IMR-90 (cell line): Measurements from ENCODE around the gene ARHGAP19. TPM values are rescaled to one million over a fixed set of nuclear protein-coding genes. Genes with fewer than 3 reads are reported as not detected.

Experiments
- ATAC-seq: fragments of 200-7000 bp; cut with Tn5 transposase; 2 replicates; pipeline ENCODE4 v1.9.1; 2020; ENCODE audit warnings: low read depth, mild to moderate bottlenecking, moderate library complexity
- BruUV-seq: library from RNA; stranded (reverse); fragments of 400-500 nt; replicated peaks from 2 replicates; lab custom pipeline; 2021; lab: Mats Ljungman, UMichigan
- CTCF ChIA-PET: fragments of 300-600 bp; formaldehyde crosslinking; extraction: SDS; loops from one replicate; lab custom pipeline; 2021; ENCODE audit warnings: antibody characterized with exemption; lab: Yijun Ruan, JAX
- POLR2A ChIA-PET: fragments of 300-600 bp; sonication (Branson Sonifier 250); formaldehyde crosslinking; loops from one replicate; lab custom pipeline; 2022; ENCODE audit warnings: antibody characterized with exemption; ENCODE audit not compliant: unreplicated experiment; lab: Charles Lee
- DNase-seq: peaks from one replicate; pipeline ENCODE4 v3.0.0; 2013
- H2AFZ ChIP-seq: replicated peaks from 2 replicates; pipeline ENCODE3; 2013; ENCODE audit warnings: low read length, mild to moderate bottlenecking; ENCODE audit not compliant: poor library complexity
- H2AK5ac ChIP-seq: 2 replicates; pipeline ENCODE4 v1.6.1; 2013; ENCODE audit warnings: low read depth, low read length, inconsistent platforms
- H2AK9ac ChIP-seq: replicated peaks from 2 replicates; pipeline ENCODE3; 2013; ENCODE audit warnings: mild to moderate bottlenecking, low read depth, low read length, moderate library complexity; ENCODE audit not compliant: poor library complexity
- H2BK120ac ChIP-seq: 2 replicates; pipeline ENCODE4 v1.6.1; 2013; ENCODE audit warnings: low read depth, low read length, inconsistent platforms
- H2BK15ac ChIP-seq: 3 replicates; pipeline ENCODE4 v1.6.1; 2013; ENCODE audit warnings: low read depth, low read length, inconsistent platforms
- H2BK20ac ChIP-seq: 2 replicates; pipeline ENCODE4 v1.6.1; 2013; ENCODE audit warnings: low read depth, mild to moderate bottlenecking, inconsistent platforms, low read length, moderate library complexity
- H2BK5ac ChIP-seq: 2 replicates; pipeline ENCODE4 v1.6.1; 2013; ENCODE audit warnings: mild to moderate bottlenecking, low read depth, low read length, inconsistent platforms; ENCODE audit not compliant: poor library complexity, severe bottlenecking
- H3K14ac ChIP-seq: replicated peaks from 2 replicates; pipeline ENCODE4 v1.6.1; 2013; ENCODE audit warnings: low read depth, low read length, inconsistent platforms
- H3K18ac ChIP-seq: 2 replicates; pipeline ENCODE4 v1.6.1; 2013; ENCODE audit warnings: low read depth, low read length, control low read depth
- H3K23ac ChIP-seq: 2 replicates; pipeline ENCODE4 v1.6.1; 2013; ENCODE audit warnings: low read depth, low read length, inconsistent platforms
- H3K27ac ChIP-seq: 2 replicates; pipeline ENCODE4 v1.5.1; 2013; ENCODE audit warnings: mild to moderate bottlenecking, control low read depth, low read length; ENCODE audit not compliant: insufficient read depth
- H3K27me3 ChIP-seq: 2 replicates; pipeline ENCODE4 v1.6.1; 2013; ENCODE audit warnings: low read length; ENCODE audit not compliant: control insufficient read depth, insufficient read depth
- H3K36me3 ChIP-seq: 2 replicates; pipeline ENCODE4 v1.6.1; 2013; ENCODE audit warnings: low read length, mixed read lengths; ENCODE audit not compliant: control insufficient read depth, insufficient read depth
- H3K4ac ChIP-seq: 2 replicates; pipeline ENCODE4 v1.6.1; 2013; ENCODE audit warnings: low read depth, low read length, inconsistent platforms
- H3K4me1 ChIP-seq: 2 replicates; pipeline ENCODE4 v1.6.1; 2013; ENCODE audit warnings: low read length, mixed read lengths; ENCODE audit not compliant: control insufficient read depth, insufficient read depth
- H3K4me2 ChIP-seq: 2 replicates; pipeline ENCODE4 v1.6.1; 2013; ENCODE audit warnings: low read depth, mild to moderate bottlenecking, control low read depth, low read length, moderate library complexity
- H3K4me3 ChIP-seq: 2 replicates; pipeline ENCODE4 v1.5.1; 2013; ENCODE audit warnings: low read depth, mild to moderate bottlenecking, control low read depth, low read length, moderate library complexity; ENCODE audit not compliant: insufficient read depth
- H3K56ac ChIP-seq: 2 replicates; pipeline ENCODE4 v1.6.1; 2013; ENCODE audit warnings: low read length, inconsistent platforms; ENCODE audit not compliant: insufficient read depth; ENCODE audit errors: extremely low read depth
- H3K79me1 ChIP-seq, 2 experiments: 2 replicates each; pipeline ENCODE4 v1.6.1; 2013; ENCODE audit warnings: low read length in 2 of 2, inconsistent platforms in 1 of 2, low read depth in 1 of 2
- H3K9ac ChIP-seq: 2 replicates; pipeline ENCODE4 v1.6.1; 2013; ENCODE audit warnings: low read depth, low read length, control low read depth
- H3K9me1 ChIP-seq: 2 replicates; pipeline ENCODE4 v1.6.1; 2013; ENCODE audit warnings: low read length, inconsistent platforms; ENCODE audit not compliant: insufficient read depth
- H3K9me3 ChIP-seq: 2 replicates; pipeline ENCODE4 v1.6.1; 2013; ENCODE audit warnings: low read length; ENCODE audit not compliant: control insufficient read depth, insufficient read depth
- H4K20me1 ChIP-seq: 2 replicates; pipeline ENCODE4 v1.6.1; 2013; ENCODE audit warnings: low read length, inconsistent platforms; ENCODE audit not compliant: insufficient read depth
- H4K5ac ChIP-seq: 2 replicates; pipeline ENCODE4 v1.6.1; 2013; ENCODE audit warnings: mild to moderate bottlenecking, low read depth, low read length, control low read depth
- H4K8ac ChIP-seq, 2 experiments: 2 replicates each; pipeline ENCODE4 v1.6.1; 2013; ENCODE audit warnings: low read depth in 2 of 2, low read length in 2 of 2, control low read depth in 1 of 2, inconsistent platforms in 1 of 2
- H4K91ac ChIP-seq: 2 replicates; pipeline ENCODE4 v1.6.1; 2013; ENCODE audit warnings: low read depth, low read length, inconsistent platforms; ENCODE audit not compliant: insufficient read depth
- CEBPB ChIP-seq: IDR thresholded peaks from 2 replicates; pipeline ENCODE4 v1.6.1; 2012; ENCODE audit warnings: low read depth, low read length, improper control_type of control experiment
- POLR2A ChIP-seq: IDR thresholded peaks from 2 replicates; pipeline ENCODE4 v1.6.1; 2012; ENCODE audit warnings: mild to moderate bottlenecking, low read depth, low read length
- RAD21 ChIP-seq: IDR thresholded peaks from 2 replicates; pipeline ENCODE4 v1.6.1; 2012; ENCODE audit warnings: low read length, improper control_type of control experiment
- WGBS, 2 experiments: methylation state at CpG; one replicate each; pipeline versions ENCODE4 v1.1.5 to v1.1.7; 2013; ENCODE audit warnings: missing lambda C conversion rate in 2 of 2; ENCODE audit not compliant: insufficient read length in 1 of 2; ENCODE audit errors: extremely low coverage in 2 of 2; 5-methylcytosine and 5-hydroxymethylcytosine counted together
- dilution Hi-C: fragments of 300-500 bp; cut with HindIII; formaldehyde crosslinking; loops from one replicate; pipeline ENCODE4 v1.14.3; 2018; ENCODE audit warnings: low sequenced_read_pairs; ENCODE audit not compliant: unreplicated experiment
- in situ Hi-C: fragments of 300-500 bp; cut with MboI; formaldehyde crosslinking; loops from 3 replicates; pipeline ENCODE4 v1.14.3; 2019; ENCODE audit warnings: low sequenced_read_pairs, inconsistent platforms, mixed read lengths
- intact Hi-C: fragments of 100-400 bp; cut with micrococcal nuclease; formaldehyde crosslinking; loops from 2 replicates; pipeline ENCODE4 v1.10.0; 2022
- polyA plus RNA-seq, 3 experiments: library from polyadenylated mRNA; depleted of rRNA; stranded (reverse); fragments of >200 nt; gene quantifications; 2 replicates each; pipeline ENCODE4 v1.2.3, GENCODE V29; 2012; ENCODE audit warnings: low replicate concordance in 1 of 3
- total RNA-seq: library from RNA; depleted of rRNA; stranded (reverse); fragments of >200 nt; gene quantifications from 2 replicates; pipeline ENCODE4 v1.2.3, GENCODE V29; 2012

Gene ARHGAP19
- total and polyA plus RNA-seq, 2 of the 4 experiments (the other 2 are of a cell fraction) = 6.3 to 7.0 TPM

GRCh38 chr10:97254694-97255093, 37.7 kb downstream of the ARHGAP19 start:
- H3K4me3 ChIP-seq = no peak overlapping the region
- no peak overlapping the region for H3K27ac ChIP-seq
- H4K5ac ChIP-seq = no peak overlapping the region
- no peaks in the 10 kb centered on the region for H4K20me1 ChIP-seq
- no peak overlapping the region for H2AK9ac ChIP-seq
- H3K4me1 ChIP-seq = no peaks in the 10 kb centered on the region
- no peak overlapping the region for H2BK20ac ChIP-seq
- no peak overlapping the region for H3K4ac ChIP-seq
- H3K56ac ChIP-seq = no peak overlapping the region
- POLR2A ChIA-PET = no interaction called here
- DNase-seq (no peak), ATAC-seq (no peak)
- intact Hi-C loops (no loop called here), dilution Hi-C loops (no loop called here), in situ Hi-C loops (no loop called here)
- H3K79me1 ChIP-seq = no peaks in the 10 kb centered on the region
- no peak overlapping the region for H2AK5ac ChIP-seq
- H3K27me3 ChIP-seq = no peaks in the 10 kb centered on the region
- TF ChIP-seq POLR2A (no peak), RAD21 (no peak), CEBPB (no peak)
- H3K4me2 ChIP-seq = no peak overlapping the region
- H4K91ac ChIP-seq = no peak overlapping the region
- no TSS peak for BruUV-seq
- peaks cover 6% of the 10 kb centered on the region for H3K36me3 ChIP-seq
- H2BK15ac ChIP-seq = no peak overlapping the region
- no peaks in the 10 kb centered on the region for H3K9me1 ChIP-seq
- 100% methylated on average over 2 of the region's 3 CpGs; no CpG with 5 or more reads in 1 of the 2 experiments for WGBS, 2 experiments
- no peak overlapping the region for H4K8ac ChIP-seq
- CTCF ChIA-PET = no interaction called here
- no peak overlapping the region for H2BK5ac ChIP-seq
- no peak overlapping the region for H3K18ac ChIP-seq
- no peak overlapping the region for H2AFZ ChIP-seq
- no peak overlapping the region for H3K23ac ChIP-seq
- H2BK120ac ChIP-seq = no peak overlapping the region
- no peaks in the 10 kb centered on the region for H3K9me3 ChIP-seq
- H3K9ac ChIP-seq = no peak overlapping the region
- H3K14ac ChIP-seq = no peak overlapping the region
